B cell (primary cell): ENCODE data around the gene USP36. TPM values are rescaled to one million over a fixed set of nuclear protein-coding genes. Genes with fewer than 3 reads are reported as not detected.

Source experiments
- ATAC-seq: fragments of 200-7000 bp; cut with Tn5 transposase; one replicate; pipeline ENCODE4 v1.10.0; 2021; ENCODE audit warnings: low read depth, mild to moderate bottlenecking, moderate number of reproducible peaks, moderate library complexity
- CTCF ChIA-PET: fragments of 350-600 bp; sonication (Branson Sonifier 250); formaldehyde crosslinking; loops from one replicate; lab custom pipeline; 2021; ENCODE audit warnings: antibody characterized with exemption, inconsistent platforms; lab: Charles Lee
- POLR2A ChIA-PET: fragments of 350-600 bp; sonication (Branson Sonifier 250); formaldehyde crosslinking; loops from one replicate; lab custom pipeline; 2021; ENCODE audit warnings: antibody characterized with exemption; lab: Charles Lee
- DNase-seq: peaks from one replicate; pipeline ENCODE4 v3.0.0; 2013
- H2AFZ ChIP-seq: 2 replicates; pipeline ENCODE4 v1.6.1; 2012; ENCODE audit warnings: mild to moderate bottlenecking, low read depth, low read length; ENCODE audit not compliant: insufficient read depth, poor library complexity, severe bottlenecking
- H3K27ac ChIP-seq, 2 donors: 1 replicate in 1 of 2; 2 replicates in 1 of 2; pipeline ENCODE4 v1.5.1; 2012 to 2013; ENCODE audit warnings: low read length in 2 of 2, mild to moderate bottlenecking in 2 of 2, moderate library complexity in 1 of 2
- H3K27me3 ChIP-seq, 4 experiments: fragments of 200-600 bp in 1 of 4; sonication (generic) in 1 of 4; replicated peaks in 1 of 4; 1 replicate in 2 of 4; 2 replicates in 2 of 4; pipeline versions ENCODE4 v1.6.1 to v1.7.0; 2013 to 2016; ENCODE audit warnings: low read length in 3 of 4, mild to moderate bottlenecking in 2 of 4, mixed read lengths in 1 of 4, moderate library complexity in 1 of 4; ENCODE audit not compliant: insufficient read depth in 4 of 4, control insufficient read depth in 3 of 4; ENCODE audit errors: control extremely low read depth in 1 of 4
- H3K36me3 ChIP-seq, 2 experiments: replicated peaks in 1 of 2; 1 replicate in 1 of 2; 2 replicates in 1 of 2; pipeline versions ENCODE4 v1.6.1 to v1.7.1; 2013; ENCODE audit warnings: low read length in 1 of 2; ENCODE audit not compliant: insufficient read depth in 2 of 2, control insufficient read depth in 1 of 2; ENCODE audit errors: control extremely low read depth in 1 of 2, extremely low read depth in 1 of 2
- H3K4me1 ChIP-seq, 2 donors: fragments of 200-600 bp in 1 of 2; sonication (generic) in 1 of 2; 1 replicate in 1 of 2; 2 replicates in 1 of 2; pipeline versions ENCODE4 v1.5.1 to v1.6.1; 2013 to 2017; ENCODE audit warnings: low read length in 2 of 2; ENCODE audit not compliant: control insufficient read depth in 2 of 2, insufficient read depth in 2 of 2
- H3K4me2 ChIP-seq: replicated peaks from 2 replicates; pipeline ENCODE3; 2012; ENCODE audit warnings: mild to moderate bottlenecking, low read depth, low read length; ENCODE audit not compliant: poor library complexity, severe bottlenecking
- H3K4me3 ChIP-seq, 5 experiments: fragments of 200-600 bp in 1 of 5; sonication (generic) in 1 of 5; 1 replicate in 3 of 5; 2 replicates in 2 of 5; pipeline versions ENCODE4 v1.5.1 to v1.7.0; 2011 to 2016; ENCODE audit warnings: low read length in 4 of 5, mild to moderate bottlenecking in 4 of 5, low read depth in 2 of 5, control low read depth in 1 of 5, moderate library complexity in 1 of 5; ENCODE audit not compliant: insufficient read depth in 1 of 5; ENCODE audit errors: control extremely low read depth in 1 of 5, extremely low read depth in 1 of 5
- H3K79me2 ChIP-seq: fragments of 200-600 bp; sonication (generic); one replicate; pipeline ENCODE4 v1.6.0; 2016; ENCODE audit warnings: low read length; ENCODE audit not compliant: control insufficient read depth, insufficient read depth
- H3K9ac ChIP-seq: fragments of 200-600 bp; sonication (generic); 2 replicates; pipeline ENCODE4 v1.6.1; 2017; ENCODE audit warnings: mild to moderate bottlenecking, low read length, moderate library complexity
- H3K9me3 ChIP-seq, 3 donors: one replicate each; pipeline versions ENCODE4 v1.6.1 to v1.7.1; 2013; ENCODE audit warnings: low read length in 2 of 3; ENCODE audit not compliant: control insufficient read depth in 2 of 3, insufficient read depth in 1 of 3; ENCODE audit errors: control extremely low read depth in 1 of 3
- H4K20me1 ChIP-seq: 2 replicates; pipeline ENCODE4 v1.6.0; 2012; ENCODE audit warnings: mild to moderate bottlenecking, low read length; ENCODE audit not compliant: insufficient read depth, control insufficient read depth, poor library complexity, severe bottlenecking
- H3K27ac Mint-ChIP-seq: one replicate; pipeline ENCODE4 v1.8.0; 2021; ENCODE audit warnings: mixed read lengths
- H3K27me3 Mint-ChIP-seq: one replicate; pipeline ENCODE4 v1.8.0; 2021; ENCODE audit warnings: mixed read lengths
- H3K4me1 Mint-ChIP-seq: one replicate; pipeline ENCODE4 v1.8.0; 2021; ENCODE audit warnings: mixed read lengths
- H3K4me3 Mint-ChIP-seq: one replicate; pipeline ENCODE4 v1.8.0; 2021; ENCODE audit warnings: mixed read lengths
- H3K9me3 Mint-ChIP-seq: one replicate; pipeline ENCODE4 v1.8.0; 2022; ENCODE audit warnings: mixed read lengths; ENCODE audit not compliant: insufficient read depth
- CTCF ChIP-seq: fragments of 200-600 bp; IDR thresholded peaks from one replicate; pipeline ENCODE4 v1.8.0; 2022; ENCODE audit warnings: antibody characterized with exemption, mild to moderate bottlenecking
- EZH2 ChIP-seq: IDR thresholded peaks from 2 replicates; pipeline ENCODE4 v1.6.1; 2012; ENCODE audit warnings: borderline replicate concordance, low read depth, mild to moderate bottlenecking, moderate library complexity, low read length; ENCODE audit not compliant: insufficient read depth, poor library complexity, severe bottlenecking
- WGBS: methylation state at CpG from one replicate; pipeline ENCODE4 v1.1.5; 2013; ENCODE audit warnings: missing lambda C conversion rate; ENCODE audit not compliant: insufficient coverage; 5-methylcytosine and 5-hydroxymethylcytosine counted together
- intact Hi-C: fragments of 100-400 bp; cut with micrococcal nuclease; formaldehyde crosslinking; loops from one replicate; pipeline ENCODE4 v1.10.0; 2022
- polyA plus RNA-seq: library from polyadenylated mRNA; depleted of rRNA; stranded (reverse); fragments of >200 nt; gene quantifications from 2 replicates; pipeline ENCODE4 v1.2.3, GENCODE V29; 2012
- total RNA-seq, 2 donors: library from RNA; stranded (reverse); fragments of 120-200 nt in 1 of 2; gene quantifications; 1 replicate in 1 of 2; 2 replicates in 1 of 2; pipeline versions ENCODE4 v1.2.3 to v1.2.4, GENCODE V29; 2013 to 2022

The USP36 gene
- total and polyA plus RNA-seq, 2 donors (not counting 1 experiment from before 2014, with no cell fraction given) = 52.2 to 137 TPM

- Mint-ChIP-seq H3K4me1 (peaks cover 46% of the 10 kb centered on the region), H3K27ac (peak overlapping the region; percentile 90), H3K27me3 (no peaks in the 10 kb centered on the region), H3K4me3 (peak overlapping the region; percentile 85), H3K9me3 (no peaks in the 10 kb centered on the region)
- TF ChIP-seq CTCF = no peak
- no peak for TF ChIP-seq EZH2
- no peak overlapping the region for H2AFZ ChIP-seq
- intact Hi-C loops = loop anchor here (5.0 kb wide), 1 partner anchor 73 kb away; no protein-coding TSS in a partner anchor
- WGBS = 56% methylated on average over 1 of the region's 6 CpGs
- H3K4me2 ChIP-seq = peak overlapping the region; percentile 73
- DNase-seq (peak; percentile 48), ATAC-seq (no peak)
- peaks cover 0 to 4% of the 10 kb centered on the region in 2 experiments for H3K36me3 ChIP-seq
- peaks cover 44 to 57% of the 10 kb centered on the region in 2 donors for H3K4me1 ChIP-seq
- peaks cover 70% of the 10 kb centered on the region for H3K79me2 ChIP-seq
- peak overlapping the region; percentile 90 for H3K9ac ChIP-seq
- H3K4me3 ChIP-seq = peak overlapping the region; percentile 28 to 89 (median 73)
- peak overlapping the region; percentile 86 to 88 for H3K27ac ChIP-seq
- no peaks in the 10 kb centered on the region for H4K20me1 ChIP-seq
- H3K27me3 ChIP-seq = no peaks in the 10 kb centered on the region
- ChIA-PET CTCF (interaction anchor here (1.1 to 2.4 kb wide), 10 partner anchors 19 to 964 kb away, joined by 3 to 13 read pairs (median 5); no protein-coding TSS in a partner anchor), POLR2A (interaction anchor here (0.6 to 1.9 kb wide), 14 partner anchors 9 to 265 kb away, joined by 3 to 10 read pairs (median 4); no protein-coding TSS in a partner anchor)
- H3K9me3 ChIP-seq = no peaks in the 10 kb centered on the region
These were observed 60.3 kb downstream of the USP36 start for GRCh38 chr17:78780335-78780734.

GRCh38 chr17:78779850-78780249, 60.8 kb downstream of the USP36 start:
- Mint-ChIP-seq H3K4me1 (peaks cover 50% of the 10 kb centered on the region), H3K27me3 (no peaks in the 10 kb centered on the region), H3K9me3 (no peaks in the 10 kb centered on the region), H3K4me3 (peak overlapping the region; percentile 85), H3K27ac (peak overlapping the region; percentile 90)
- H3K9ac ChIP-seq = peak overlapping the region; percentile 90
- H4K20me1 ChIP-seq = no peaks in the 10 kb centered on the region
- no peaks in the 10 kb centered on the region for H3K27me3 ChIP-seq
- POLR2A ChIA-PET = interaction anchor here (0.8 to 1.9 kb wide), 12 partner anchors 9 to 62 kb away, joined by 3 to 10 read pairs (median 4); no protein-coding TSS in a partner anchor
- H3K79me2 ChIP-seq = peaks cover 74% of the 10 kb centered on the region
- H3K4me1 ChIP-seq = peaks cover 45 to 60% of the 10 kb centered on the region in 2 donors
- no peaks in the 10 kb centered on the region for H3K9me3 ChIP-seq
- CTCF ChIA-PET = interaction anchor here (1.1 to 2.4 kb wide), 9 partner anchors 18 to 965 kb away, joined by 3 to 13 read pairs (median 5); no protein-coding TSS in a partner anchor
- peak; percentile 20 for ATAC-seq
- H3K4me3 ChIP-seq = peak overlapping the region; percentile 51 to 89 (median 73)
- TF ChIP-seq EZH2 (no peak), CTCF (peak; percentile 18)
- peak overlapping the region; percentile 86 to 88 for H3K27ac ChIP-seq
- intact Hi-C loops = loop anchor here (1.0 to 5.0 kb wide), 3 partner anchors 21 to 73 kb away; no protein-coding TSS in a partner anchor
- no peak overlapping the region for H2AFZ ChIP-seq
- peak overlapping the region; percentile 73 for H3K4me2 ChIP-seq
- WGBS = 31% methylated on average over 2 of the region's 3 CpGs
- peaks cover 0 to 4% of the 10 kb centered on the region in 2 experiments for H3K36me3 ChIP-seq
- DNase-seq = peak; percentile 80
